ENCODE measurements around the gene DIO2.

DNA sequence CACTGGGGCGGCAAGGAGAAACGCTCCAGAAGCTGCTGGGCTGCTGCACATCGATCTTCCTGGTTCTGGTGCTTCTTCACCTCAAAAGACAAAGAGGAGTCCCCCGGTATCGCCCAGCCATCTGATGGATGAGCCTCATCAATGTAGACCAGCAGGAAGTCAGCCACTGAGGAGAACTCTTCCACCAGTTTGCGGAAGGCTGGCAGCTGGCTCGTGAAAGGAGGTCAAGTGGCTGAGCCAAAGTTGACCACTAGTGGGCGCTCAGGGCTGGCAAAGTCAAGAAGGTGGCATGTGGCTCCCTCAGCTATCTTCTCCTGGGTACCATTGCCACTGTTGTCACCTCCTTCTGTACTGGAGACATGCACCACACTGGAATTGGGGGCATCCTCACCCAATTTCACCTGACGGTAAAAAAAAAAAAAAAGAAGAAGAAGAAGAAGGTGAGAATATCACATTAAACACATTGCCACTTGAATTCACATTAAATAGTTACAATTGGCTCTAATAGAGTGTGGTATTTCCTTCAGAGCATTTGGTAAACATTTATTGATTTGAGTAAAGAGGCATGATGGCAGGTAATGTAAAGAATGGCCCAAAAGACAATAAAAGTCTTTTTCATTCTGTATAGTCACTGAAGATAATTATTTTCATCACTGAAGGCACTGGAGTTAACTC is 8.3 kb downstream of the DIO2 start:
- TF ChIP-seq, protein P1, sequence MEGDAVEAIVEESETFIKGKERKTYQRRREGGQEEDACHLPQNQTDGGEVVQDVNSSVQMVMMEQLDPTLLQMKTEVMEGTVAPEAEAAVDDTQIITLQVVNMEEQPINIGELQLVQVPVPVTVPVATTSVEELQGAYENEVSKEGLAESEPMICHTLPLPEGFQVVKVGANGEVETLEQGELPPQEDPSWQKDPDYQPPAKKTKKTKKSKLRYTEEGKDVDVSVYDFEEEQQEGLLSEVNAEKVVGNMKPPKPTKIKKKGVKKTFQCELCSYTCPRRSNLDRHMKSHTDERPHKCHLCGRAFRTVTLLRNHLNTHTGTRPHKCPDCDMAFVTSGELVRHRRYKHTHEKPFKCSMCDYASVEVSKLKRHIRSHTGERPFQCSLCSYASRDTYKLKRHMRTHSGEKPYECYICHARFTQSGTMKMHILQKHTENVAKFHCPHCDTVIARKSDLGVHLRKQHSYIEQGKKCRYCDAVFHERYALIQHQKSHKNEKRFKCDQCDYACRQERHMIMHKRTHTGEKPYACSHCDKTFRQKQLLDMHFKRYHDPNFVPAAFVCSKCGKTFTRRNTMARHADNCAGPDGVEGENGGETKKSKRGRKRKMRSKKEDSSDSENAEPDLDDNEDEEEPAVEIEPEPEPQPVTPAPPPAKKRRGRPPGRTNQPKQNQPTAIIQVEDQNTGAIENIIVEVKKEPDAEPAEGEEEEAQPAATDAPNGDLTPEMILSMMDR (conservative IDR thresholded peaks at IDR 0.05; ENCODE audit: low read depth, low read length): 0 out of 2 replicates have a peak, but pooled peaks have one; percentile 2
- TF ChIP-seq POLR2A (IDR thresholded peaks at IDR 0.05; ENCODE audit: low read depth, low read length) (no peak), MXI1 (IDR thresholded peaks at IDR 0.05; ENCODE audit: borderline replicate concordance, low read depth, low read length) (no peak), RFX5 (IDR thresholded peaks at IDR 0.05; ENCODE audit: low read depth, low read length) (no peak), MAFK (IDR thresholded peaks at IDR 0.05; ENCODE audit: low read depth, low read length) (no peak)
